ENCODE measurements around the gene MRPS17.

MRPS17 gene

GRCh38 chr7:55970978-55971377, 19.3 kb downstream of the MRPS17 start:
- no peak for DNase-seq (ENCODE audit: low read depth in 2 of 2)

DNA sequence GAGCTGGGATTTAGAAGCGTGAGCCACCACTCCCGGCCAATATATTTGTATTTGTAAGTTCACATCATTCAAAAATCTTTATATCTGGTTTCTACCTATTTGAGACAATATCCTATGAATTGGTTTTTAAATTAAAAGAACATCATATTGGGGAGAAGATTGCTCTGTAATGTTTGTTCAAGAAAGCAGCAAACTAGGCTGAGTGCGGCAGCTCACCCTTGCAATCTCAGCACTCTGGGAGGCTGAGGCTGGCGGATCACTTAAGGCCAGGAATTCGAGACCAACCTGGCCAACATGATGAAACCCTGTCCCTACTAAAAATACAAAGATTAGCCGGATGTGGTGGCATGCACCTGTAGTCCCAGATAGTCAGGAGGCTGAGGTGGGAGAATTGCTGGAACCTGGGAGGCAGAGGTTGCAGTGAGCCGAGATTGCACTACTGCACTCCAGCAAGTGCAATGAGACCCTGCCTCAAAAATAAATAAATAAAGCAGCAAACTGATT, 22.1 kb downstream of the MRPS17 start:
- DNase-seq (ENCODE audit: low read depth in 2 of 2): no peak

GRCh38 chr7:55975988-55976633, 24.4 kb downstream of the MRPS17 start:
- no peak for DNase-seq (ENCODE audit: low read depth in 2 of 2)

DNA sequence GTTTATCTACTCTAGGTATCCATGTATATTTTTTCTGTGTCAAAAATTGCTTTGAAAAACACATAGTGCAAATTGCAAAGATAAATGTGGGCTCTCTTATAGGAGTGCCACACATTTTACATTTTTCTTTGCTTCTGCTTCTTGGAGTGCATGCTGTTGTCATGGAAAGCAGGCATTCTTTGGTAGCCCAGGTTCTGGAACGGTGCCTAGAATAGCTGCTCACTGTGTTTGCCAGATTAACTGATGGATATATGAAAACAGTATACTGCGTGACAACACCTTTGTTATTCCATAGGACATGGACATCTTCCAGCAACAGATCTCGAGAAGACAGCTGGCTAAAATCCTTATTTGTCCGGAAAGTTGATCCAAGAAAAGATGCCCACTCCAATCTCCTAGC, 26.2 kb downstream of the MRPS17 start:
- no peak for DNase-seq (ENCODE audit: low read depth in 2 of 2)

- no peak for DNase-seq (ENCODE audit: low read depth in 2 of 2)
Observed at GRCh38 chr7:55980266-55980665, 28.6 kb downstream of the MRPS17 start.

DNA sequence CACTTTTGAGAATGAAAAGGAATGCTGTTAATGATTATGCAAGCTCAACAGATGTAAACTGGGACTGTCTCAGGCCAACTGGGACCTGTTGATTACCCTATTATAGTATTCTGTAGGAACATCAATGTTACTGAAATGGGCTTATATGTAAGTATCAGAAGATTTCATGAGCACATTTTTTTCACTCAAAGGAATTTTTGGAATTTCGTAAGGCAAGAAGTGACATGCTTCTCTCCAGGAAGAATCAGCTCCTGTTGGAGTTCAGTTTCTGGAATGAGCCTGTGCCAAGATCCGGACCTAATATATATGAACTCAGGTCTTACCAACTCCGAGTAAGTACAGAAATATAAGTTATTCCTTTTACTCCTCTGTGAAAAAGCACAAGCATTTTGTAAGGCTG, 31.9 kb downstream of the MRPS17 start:
- no peak for DNase-seq (ENCODE audit: low read depth in 2 of 2)

DNA sequence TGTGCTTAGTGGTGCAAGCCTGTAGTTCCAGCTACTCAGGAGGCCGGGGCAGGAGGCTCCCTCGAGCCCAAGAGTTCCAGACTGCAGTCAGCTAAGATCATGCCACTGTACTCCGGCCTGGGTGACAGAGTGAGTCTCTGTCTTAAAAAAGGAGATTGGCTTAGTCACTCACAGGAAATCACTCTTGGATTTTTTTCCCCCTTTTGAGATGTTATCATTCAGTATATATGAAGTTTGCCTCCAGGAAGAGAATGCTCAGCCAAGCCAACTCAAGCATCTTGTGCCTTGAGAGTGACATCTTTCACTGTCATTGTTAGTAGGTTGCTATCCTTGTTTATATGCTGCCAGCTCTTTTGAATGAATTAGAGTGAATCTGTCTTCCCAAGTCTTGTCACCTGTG, 40.7 kb downstream of the MRPS17 start:
- no peak for DNase-seq (ENCODE audit: low read depth in 2 of 2)

- DNase-seq (ENCODE audit: low read depth in 2 of 2): no peak
Observed at GRCh38 chr7:55996856-55997500, 45.3 kb downstream of the MRPS17 start.

GRCh38 chr7:56003749-56004148, 52.1 kb downstream of the MRPS17 start:
- DNase-seq (ENCODE audit: low read depth in 2 of 2): no peak

All from stimulated activated CD8-positive, alpha-beta memory T cell treated with anti-CD3 and anti-CD28 coated beads, Interleukin-7, amount 100 ng/mL, for 1 hour (primary cell).